ENCODE results near the gene MAPK1IP1L.

Gene MAPK1IP1L

GRCh38 chr14:55116246-55117030, 65.0 kb downstream of the MAPK1IP1L start:
- Histone ChIP-seq H3K9ac (ENCODE audit: low read depth, low read length, poor library complexity) (no peak overlapping the region), H3K23ac (ENCODE audit: low read depth, low read length, poor library complexity) (no peak overlapping the region), H4K91ac (ENCODE audit: low read depth, low read length, poor library complexity) (no peak overlapping the region), H3K27me3 (ENCODE audit: control insufficient read depth in 3 of 3, insufficient read depth in 3 of 3, low read depth in 1 of 3, low read length in 3 of 3) (no peaks in the 10 kb centered on the region), H2BK12ac (ENCODE audit: low read length) (no peak overlapping the region), H3K18ac (ENCODE audit: low read length) (no peak overlapping the region), H3K4me2 (ENCODE audit: insufficient read depth, low read length, poor library complexity, severe bottlenecking) (no peak overlapping the region), H3K9me3 (replicated peaks in 1 of 2; ENCODE audit: control insufficient read depth in 2 of 2, insufficient read depth in 1 of 2, low read depth in 1 of 2, low read length in 2 of 2) (no peaks in the 10 kb centered on the region), H2BK120ac (ENCODE audit: low read depth, low read length) (no peak overlapping the region), H3K79me1 (ENCODE audit: low read depth, low read length) (no peaks in the 10 kb centered on the region), H2BK5ac (ENCODE audit: low read length) (no peak overlapping the region), H2AFZ (ENCODE audit: low read length) (no peak overlapping the region), H3K14ac (ENCODE audit: low read length) (no peak overlapping the region), H3K36me3 (replicated peaks in 1 of 2; ENCODE audit: control insufficient read depth in 2 of 2, insufficient read depth in 2 of 2, low read length in 2 of 2) (no peaks in the 10 kb centered on the region), H2BK15ac (ENCODE audit: low read length) (no peak overlapping the region), H4K8ac (ENCODE audit: low read depth, low read length) (no peak overlapping the region), H3K4ac (ENCODE audit: low read length) (no peak overlapping the region), H3K4me1 (ENCODE audit: control insufficient read depth in 2 of 2, insufficient read depth in 1 of 2, low read depth in 1 of 2, low read length in 2 of 2) (peaks cover 5 to 9% of the 10 kb centered on the region in 2 donors), H2AK5ac (ENCODE audit: low read depth, low read length) (no peak overlapping the region), H3K4me3 (ENCODE audit: low read length in 2 of 2) (peak overlapping the region in 1 of 2 donors; percentile 30), H3K27ac (replicated peaks; ENCODE audit: low read length) (no peak overlapping the region)
- no CpG with 5 or more reads among the region's 11 CpGs for WGBS, 2 donors (ENCODE audit: extremely low coverage in 2 of 2, insufficient read length in 2 of 2, insufficient replicate concordance in 1 of 2)
- DNase-seq (ENCODE audit: low spot score) = no peak

- H3K36me3 ChIP-seq (replicated peaks in 1 of 2; ENCODE audit: control insufficient read depth in 2 of 2, insufficient read depth in 2 of 2, low read length in 2 of 2) = no peaks in the 10 kb centered on the region
- no peak overlapping the region for H4K91ac ChIP-seq (ENCODE audit: low read depth, low read length, poor library complexity)
- H2AFZ ChIP-seq (ENCODE audit: low read length) = peak overlapping the region; percentile 76
- no peak overlapping the region for H3K27ac ChIP-seq (replicated peaks; ENCODE audit: low read length)
- no peak overlapping the region for H3K4ac ChIP-seq (ENCODE audit: low read length)
- H2BK12ac ChIP-seq (ENCODE audit: low read length) = no peak overlapping the region
- no peak overlapping the region for H2BK15ac ChIP-seq (ENCODE audit: low read length)
- H2BK5ac ChIP-seq (ENCODE audit: low read length) = no peak overlapping the region
- no peak overlapping the region for H2BK120ac ChIP-seq (ENCODE audit: low read depth, low read length)
- H3K4me3 ChIP-seq (ENCODE audit: low read length in 2 of 2) = no peak overlapping the region
- no peak overlapping the region for H3K9ac ChIP-seq (ENCODE audit: low read depth, low read length, poor library complexity)
- no peak overlapping the region for H4K8ac ChIP-seq (ENCODE audit: low read depth, low read length)
- H3K18ac ChIP-seq (ENCODE audit: low read length) = no peak overlapping the region
- no peaks in the 10 kb centered on the region for H3K9me3 ChIP-seq (replicated peaks in 1 of 2; ENCODE audit: control insufficient read depth in 2 of 2, insufficient read depth in 1 of 2, low read depth in 1 of 2, low read length in 2 of 2)
- no peak overlapping the region for H2AK5ac ChIP-seq (ENCODE audit: low read depth, low read length)
- no CpG with 5 or more reads among the region's 7 CpGs for WGBS, 2 donors (ENCODE audit: extremely low coverage in 2 of 2, insufficient read length in 2 of 2, insufficient replicate concordance in 1 of 2)
- H3K14ac ChIP-seq (ENCODE audit: low read length) = no peak overlapping the region
- H3K27me3 ChIP-seq (ENCODE audit: control insufficient read depth in 3 of 3, insufficient read depth in 3 of 3, low read depth in 1 of 3, low read length in 3 of 3) = no peaks in the 10 kb centered on the region
- no peak for DNase-seq (ENCODE audit: low spot score)
- no peak overlapping the region for H3K23ac ChIP-seq (ENCODE audit: low read depth, low read length, poor library complexity)
- H3K4me2 ChIP-seq (ENCODE audit: insufficient read depth, low read length, poor library complexity, severe bottlenecking) = no peak overlapping the region
- no peaks in the 10 kb centered on the region for H3K79me1 ChIP-seq (ENCODE audit: low read depth, low read length)
- H3K4me1 ChIP-seq (ENCODE audit: control insufficient read depth in 2 of 2, insufficient read depth in 1 of 2, low read depth in 1 of 2, low read length in 2 of 2) = peaks cover 11 to 19% of the 10 kb centered on the region in 2 donors
Observed at GRCh38 chr14:55117803-55118441, 66.5 kb downstream of the MAPK1IP1L start.

DNA sequence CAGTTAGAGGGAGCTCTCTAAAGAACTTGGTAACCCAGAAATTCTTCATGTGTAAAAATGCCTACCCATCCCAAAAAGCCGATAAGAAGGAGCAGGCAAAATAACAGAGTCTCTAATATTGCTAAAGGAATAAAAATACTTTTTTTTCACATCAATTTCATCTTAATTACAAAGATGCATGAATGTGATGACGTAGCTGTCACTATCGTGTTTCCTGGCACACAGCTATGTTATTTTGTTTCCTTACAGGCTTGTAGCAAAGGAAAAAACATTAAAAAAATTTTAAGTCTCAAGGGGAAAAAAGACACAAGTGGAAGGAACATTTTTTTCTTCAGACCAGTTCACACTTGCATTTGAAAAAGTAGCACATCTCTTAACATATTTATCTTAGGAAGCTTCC, 67.3 kb downstream of the MAPK1IP1L start:
- no peak for DNase-seq (ENCODE audit: low spot score)
- no peak overlapping the region for H3K27ac ChIP-seq (replicated peaks; ENCODE audit: low read length)
- H3K14ac ChIP-seq (ENCODE audit: low read length) = no peak overlapping the region
- H3K4me2 ChIP-seq (ENCODE audit: insufficient read depth, low read length, poor library complexity, severe bottlenecking) = no peak overlapping the region
- H3K9ac ChIP-seq (ENCODE audit: low read depth, low read length, poor library complexity) = no peak overlapping the region
- H4K8ac ChIP-seq (ENCODE audit: low read depth, low read length) = no peak overlapping the region
- H2BK5ac ChIP-seq (ENCODE audit: low read length) = no peak overlapping the region
- H3K4me1 ChIP-seq (ENCODE audit: control insufficient read depth in 2 of 2, insufficient read depth in 1 of 2, low read depth in 1 of 2, low read length in 2 of 2) = peaks cover 15 to 21% of the 10 kb centered on the region in 2 donors
- peak overlapping the region; percentile 76 for H2AFZ ChIP-seq (ENCODE audit: low read length)
- WGBS, 2 donors (ENCODE audit: extremely low coverage in 2 of 2, insufficient read length in 2 of 2, insufficient replicate concordance in 1 of 2) = no CpG with 5 or more reads among the region's 3 CpGs
- no peak overlapping the region for H2BK120ac ChIP-seq (ENCODE audit: low read depth, low read length)
- H3K18ac ChIP-seq (ENCODE audit: low read length) = no peak overlapping the region
- H3K27me3 ChIP-seq (ENCODE audit: control insufficient read depth in 3 of 3, insufficient read depth in 3 of 3, low read depth in 1 of 3, low read length in 3 of 3) = no peaks in the 10 kb centered on the region
- no peaks in the 10 kb centered on the region for H3K79me1 ChIP-seq (ENCODE audit: low read depth, low read length)
- no peak overlapping the region for H3K4ac ChIP-seq (ENCODE audit: low read length)
- no peak overlapping the region for H4K91ac ChIP-seq (ENCODE audit: low read depth, low read length, poor library complexity)
- H3K4me3 ChIP-seq (ENCODE audit: low read length in 2 of 2) = no peak overlapping the region
- no peaks in the 10 kb centered on the region for H3K9me3 ChIP-seq (replicated peaks in 1 of 2; ENCODE audit: control insufficient read depth in 2 of 2, insufficient read depth in 1 of 2, low read depth in 1 of 2, low read length in 2 of 2)
- H2AK5ac ChIP-seq (ENCODE audit: low read depth, low read length) = no peak overlapping the region
- no peak overlapping the region for H3K23ac ChIP-seq (ENCODE audit: low read depth, low read length, poor library complexity)
- H2BK12ac ChIP-seq (ENCODE audit: low read length) = no peak overlapping the region
- H3K36me3 ChIP-seq (replicated peaks in 1 of 2; ENCODE audit: control insufficient read depth in 2 of 2, insufficient read depth in 2 of 2, low read length in 2 of 2) = no peaks in the 10 kb centered on the region
- H2BK15ac ChIP-seq (ENCODE audit: low read length) = no peak overlapping the region

Data from neuronal stem cell (in vitro differentiated cells).